ENCODE measurements around the gene CD70. TPM values are rescaled to one million over a fixed set of nuclear protein-coding genes. Genes with fewer than 3 reads are reported as not detected.
"Not testable (repeated sequence)": the region's sequence is repeated elsewhere in the genome, so short reads cannot be mapped to it uniquely, and the experiment has no call there.

CD70 gene
- total RNA-seq, 1 experiment from 2014 or later = 22.7 TPM

GRCh38 chr19:6570764-6571163, 20.2 kb downstream of the CD70 start:
- no peak for DNase-seq (ENCODE audit: low spot score)

- no peak for DNase-seq (ENCODE audit: low spot score)
These were observed 22.1 kb downstream of the CD70 start for GRCh38 chr19:6568816-6569215.

- peak; percentile 39 for DNase-seq (ENCODE audit: low spot score)
These were observed 22.9 kb downstream of the CD70 start for GRCh38 chr19:6568010-6568526.

DNA sequence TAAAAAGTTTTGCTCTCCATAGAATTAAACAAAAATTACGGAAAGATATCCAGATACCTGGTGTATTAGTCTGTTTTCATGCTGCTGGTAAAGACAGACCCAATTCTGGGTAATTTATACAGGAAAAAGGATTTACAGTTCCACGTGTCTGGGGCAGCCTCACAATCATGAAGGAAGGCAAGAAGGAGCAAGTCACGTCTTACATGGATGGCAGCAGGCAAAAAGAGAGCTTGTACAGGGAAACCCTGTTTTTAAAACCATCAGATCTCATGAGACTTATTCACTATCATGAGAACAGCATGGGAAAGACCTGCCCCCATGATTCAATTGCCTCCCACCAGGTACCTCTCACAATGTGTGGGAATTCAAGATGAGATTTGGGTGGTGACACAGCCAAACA, 24.2 kb downstream of the CD70 start:
- DNase-seq (ENCODE audit: low spot score) = not testable (repeated sequence)

DNA sequence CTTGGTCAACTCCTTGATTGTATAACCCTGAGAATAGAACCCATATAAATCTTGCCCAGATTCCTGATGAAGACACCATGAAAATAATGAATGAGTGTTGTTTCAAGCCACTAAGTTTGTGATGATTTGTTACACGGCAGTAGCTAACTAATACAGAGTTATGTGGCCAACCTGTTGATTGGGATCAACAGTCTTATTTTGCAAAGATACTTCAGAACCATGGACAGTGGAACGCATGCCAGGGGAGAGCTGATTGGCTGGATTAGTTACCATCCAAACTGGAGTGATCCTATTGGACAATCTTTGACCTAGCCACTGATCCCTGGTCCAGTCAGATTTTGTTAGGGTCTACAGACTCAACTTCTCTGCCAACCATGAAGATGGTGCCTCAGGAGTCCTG, 26.6 kb downstream of the CD70 start:
- peak; percentile 48 for DNase-seq (ENCODE audit: low spot score)

- not testable (repeated sequence) for DNase-seq (ENCODE audit: low spot score)
These were observed 28.5 kb downstream of the CD70 start for GRCh38 chr19:6562437-6562836.

GRCh38 chr19:6556480-6557195, 34.3 kb downstream of the CD70 start:
- DNase-seq (ENCODE audit: low spot score) = peak; percentile 68

DNA sequence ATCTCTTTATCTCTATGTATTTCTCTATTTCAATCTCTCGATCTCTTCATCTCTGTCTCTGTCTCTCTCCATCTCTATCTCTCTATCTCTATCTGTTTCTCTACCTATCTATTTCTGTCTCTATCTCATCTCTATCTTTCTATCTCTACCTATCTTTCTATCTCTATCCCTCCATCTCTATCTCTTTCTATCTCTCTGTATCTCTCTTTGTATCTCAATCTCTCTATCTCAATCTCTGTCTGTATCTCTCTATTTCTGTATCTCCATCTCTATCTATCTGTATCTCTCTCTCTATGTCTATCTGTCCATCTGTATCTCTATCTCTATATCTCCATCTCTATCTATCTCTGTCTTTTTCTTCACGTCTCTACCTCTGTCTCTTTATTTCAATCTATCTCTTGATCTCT, 34.9 kb downstream of the CD70 start:
- DNase-seq (ENCODE audit: low spot score) = no peak

GRCh38 chr19:6551607-6552450, 39.1 kb downstream of the CD70 start:
- no peak for DNase-seq (ENCODE audit: low spot score)

DNA sequence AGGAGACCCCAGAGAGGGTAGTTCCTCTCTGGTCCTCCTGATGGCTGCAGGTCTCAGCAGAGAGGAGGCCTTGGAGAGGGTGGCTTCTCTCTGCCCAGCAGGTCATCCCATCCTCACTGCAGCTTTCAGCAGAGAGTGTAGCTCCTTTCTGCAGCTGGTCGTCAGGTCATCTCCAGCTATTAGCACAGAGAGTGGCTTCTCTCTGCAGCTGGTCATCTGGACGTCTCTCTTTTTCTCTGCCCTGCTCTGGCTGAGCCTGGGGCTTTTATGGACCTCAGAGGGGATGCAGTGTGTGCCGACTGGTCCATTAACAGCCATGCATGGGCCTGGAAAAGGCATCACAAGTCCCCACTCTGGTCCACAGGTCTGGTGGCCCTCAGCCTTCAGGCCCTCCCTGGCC, 39.9 kb downstream of the CD70 start:
- DNase-seq (ENCODE audit: low spot score) = no peak

DNA sequence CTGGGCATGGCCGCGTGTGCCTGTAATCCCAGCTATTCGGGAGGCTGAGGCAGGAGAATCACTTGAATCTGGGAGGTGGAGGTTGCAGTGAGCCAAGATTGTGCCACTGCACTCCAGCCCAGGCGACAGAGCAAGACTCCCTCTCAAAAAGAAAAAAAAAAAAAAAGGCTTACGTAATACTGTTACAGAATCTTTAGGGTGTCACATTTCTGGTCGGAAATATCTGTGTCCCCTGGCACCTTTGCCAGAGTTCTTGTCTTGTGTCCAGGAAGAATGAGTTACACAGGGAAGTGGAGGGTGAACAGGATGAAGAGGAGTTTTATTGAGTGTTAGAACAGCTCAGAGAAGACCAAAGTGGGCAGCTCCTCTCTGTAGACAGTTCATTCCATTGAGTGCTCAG, 40.3 kb downstream of the CD70 start:
- not testable (repeated sequence) for DNase-seq (ENCODE audit: low spot score)

DNA sequence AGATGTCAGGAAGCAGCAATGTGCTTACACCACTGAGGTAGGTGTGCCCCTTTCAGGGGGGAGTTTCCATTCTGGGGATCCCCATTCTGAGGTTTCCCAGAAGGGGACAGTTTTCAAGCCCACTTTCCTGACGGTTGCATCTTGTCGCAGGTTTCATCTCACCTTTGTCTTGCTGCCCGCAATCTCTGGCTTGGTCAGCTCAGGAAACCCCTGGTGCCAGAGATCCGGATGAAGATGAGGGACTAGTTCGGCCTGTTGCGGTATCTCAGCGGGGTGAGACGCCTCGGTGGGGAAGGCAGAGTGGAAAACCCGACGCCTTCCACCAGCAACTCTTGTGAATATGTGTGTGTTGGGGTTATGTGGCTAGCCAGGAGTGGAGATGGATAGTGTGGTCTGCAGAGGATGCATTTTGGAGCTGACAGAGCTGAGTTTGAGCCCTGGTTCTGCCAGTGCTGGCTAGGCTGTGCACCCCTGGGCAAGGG, 47.0 kb downstream of the CD70 start:
- DNase-seq (ENCODE audit: low spot score) = no peak

DNA sequence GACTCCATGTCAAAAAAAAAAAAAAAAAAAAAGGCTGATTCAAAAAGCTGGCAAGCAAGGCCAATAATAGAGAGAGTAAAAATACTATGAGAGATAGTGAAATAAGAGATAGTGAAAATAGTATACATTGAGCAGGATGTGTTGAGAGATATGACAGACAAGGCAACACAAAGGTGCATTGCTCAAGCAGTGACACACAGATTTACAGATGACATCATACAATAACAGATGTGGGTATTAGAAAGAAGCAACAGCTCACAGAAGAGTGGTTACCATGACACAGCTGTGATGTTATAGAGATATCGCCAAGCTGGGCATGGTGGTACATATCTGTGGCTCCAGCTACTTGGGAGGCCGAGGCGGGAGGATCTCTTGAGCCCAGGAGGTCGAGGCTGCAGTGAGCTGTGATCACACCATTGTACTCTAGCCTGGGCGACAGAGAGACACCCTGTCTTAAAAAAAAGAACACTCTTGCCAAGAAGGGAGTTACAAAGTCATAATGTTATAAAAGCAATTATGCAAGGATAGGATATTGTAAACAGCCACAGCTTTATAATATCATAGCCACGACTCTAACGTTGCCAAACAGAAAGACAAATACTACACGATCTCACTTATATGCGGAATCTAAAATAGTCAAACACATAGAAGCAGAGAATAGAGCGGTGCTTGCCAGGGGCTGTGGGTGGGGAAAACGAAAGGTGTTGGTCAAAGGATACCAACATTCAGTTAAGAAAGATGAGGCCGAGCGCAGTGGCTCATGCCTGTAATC, 49.8 kb downstream of the CD70 start:
- DNase-seq (ENCODE audit: low spot score) = no peak

GRCh38 chr19:6539514-6539913, 51.4 kb downstream of the CD70 start:
- DNase-seq (ENCODE audit: low spot score) = no peak

Other genes starting within 250 kb of the CD70 start
- gene CLPP, start 229.6 kb downstream of the CD70 start, total RNA-seq (2014; rRNA removed; shearing (Covaris generic)) = 111 and 113 TPM in 2 replicates
- 63.5 and 66.2 TPM in 2 replicates for gene ALKBH7, start 218.4 kb downstream of the CD70 start, total RNA-seq (2014; rRNA removed; shearing (Covaris generic))
- gene PSPN, start 215.2 kb downstream of the CD70 start, total RNA-seq (2014; rRNA removed; shearing (Covaris generic)) = 1.8 and 2.3 TPM in 2 replicates
- 76.6 and 93.8 TPM in 2 replicates for gene GTF2F1, start 198.0 kb downstream of the CD70 start, total RNA-seq (2014; rRNA removed; shearing (Covaris generic))
- 100.0 and 131 TPM in 2 replicates for gene KHSRP, start 166.3 kb downstream of the CD70 start, total RNA-seq (2014; rRNA removed; shearing (Covaris generic))
- gene SLC25A41, start 157.4 kb downstream of the CD70 start, total RNA-seq (2014; rRNA removed; shearing (Covaris generic)) = 1.7 TPM in 1 of 2 replicates, not detected in the other
- gene SLC25A23, start 131.4 kb downstream of the CD70 start, total RNA-seq (2014; rRNA removed; shearing (Covaris generic)) = 65.8 and 105 TPM in 2 replicates
- gene CRB3, start 126.9 kb downstream of the CD70 start, total RNA-seq (2014; rRNA removed; shearing (Covaris generic)) = not detected in 2 replicates
- 0.17 TPM in 1 of 2 replicates, not detected in the other for gene DENND1C, start 109.4 kb downstream of the CD70 start, total RNA-seq (2014; rRNA removed; shearing (Covaris generic))
- 9.1 and 12.6 TPM in 2 replicates for gene TUBB4A, start 88.8 kb downstream of the CD70 start, total RNA-seq (2014; rRNA removed; shearing (Covaris generic))
- not detected in 2 replicates for gene TNFSF9, start 60.1 kb downstream of the CD70 start, total RNA-seq (2014; rRNA removed; shearing (Covaris generic))
- gene TNFSF14, start 79.0 kb upstream of the CD70 start, total RNA-seq (2014; rRNA removed; shearing (Covaris generic)) = 0.10 TPM in 1 of 2 replicates, not detected in the other
- 0.47 and 1.9 TPM in 2 replicates for gene C3, start 129.5 kb upstream of the CD70 start, total RNA-seq (2014; rRNA removed; shearing (Covaris generic))
- gene GPR108, start 146.4 kb upstream of the CD70 start, total RNA-seq (2014; rRNA removed; shearing (Covaris generic)) = 57.8 and 62.3 TPM in 2 replicates
- 56.2 and 58.3 TPM in 2 replicates for gene TRIP10, start 148.5 kb upstream of the CD70 start, total RNA-seq (2014; rRNA removed; shearing (Covaris generic))
- gene SH2D3A, start 176.3 kb upstream of the CD70 start, total RNA-seq (2014; rRNA removed; shearing (Covaris generic)) = not detected in 2 replicates
- gene VAV1, start 181.6 kb upstream of the CD70 start, total RNA-seq (2014; rRNA removed; shearing (Covaris generic)) = 0.14 TPM in 1 of 2 replicates, not detected in the other

Data from A172 (cell line).